Testis (tissue), 2 donors: Measurements from ENCODE around the gene DSTN.

Experiments
- POLR2A ChIP-seq: fragments of 450-650 bp; IDR thresholded peaks from one replicate; pipeline ENCODE4 v1.6.1; 2017; ENCODE audit warnings: antibody characterized with exemption, mild to moderate bottlenecking, moderate library complexity
- TF ChIP-seq, protein P1 (sequence below), 3 experiments: fragments of 450-650 bp in 2 of 3; fragments of 200-600 bp in 1 of 3; sonication (generic) in 1 of 3; IDR thresholded peaks; one replicate each; pipeline ENCODE4 v1.5.1; 2016 to 2019; ENCODE audit warnings: antibody characterized with exemption in 3 of 3, mild to moderate bottlenecking in 2 of 3, moderate library complexity in 1 of 3

DNA sequence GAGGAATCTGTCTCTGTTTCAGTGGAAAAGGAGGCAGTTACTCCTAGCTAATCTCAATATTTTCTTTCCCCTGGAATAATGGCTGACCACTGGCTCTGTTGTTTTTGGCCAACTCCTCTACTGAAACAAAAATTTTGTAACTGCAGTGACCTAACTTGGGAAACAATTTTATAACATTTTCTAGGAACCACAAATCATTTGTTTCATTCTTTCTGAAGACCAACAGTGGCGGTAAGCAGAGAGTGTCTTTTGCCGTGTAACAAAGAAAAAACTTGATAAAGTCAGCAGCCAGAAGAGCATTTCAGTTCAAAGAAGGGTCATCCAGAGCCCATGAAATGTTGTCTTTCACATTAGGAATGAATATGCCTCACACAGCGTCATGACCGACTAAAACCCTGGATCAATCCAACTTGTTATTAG is 26.9 kb upstream of the DSTN start:
- TF ChIP-seq, protein P1, sequence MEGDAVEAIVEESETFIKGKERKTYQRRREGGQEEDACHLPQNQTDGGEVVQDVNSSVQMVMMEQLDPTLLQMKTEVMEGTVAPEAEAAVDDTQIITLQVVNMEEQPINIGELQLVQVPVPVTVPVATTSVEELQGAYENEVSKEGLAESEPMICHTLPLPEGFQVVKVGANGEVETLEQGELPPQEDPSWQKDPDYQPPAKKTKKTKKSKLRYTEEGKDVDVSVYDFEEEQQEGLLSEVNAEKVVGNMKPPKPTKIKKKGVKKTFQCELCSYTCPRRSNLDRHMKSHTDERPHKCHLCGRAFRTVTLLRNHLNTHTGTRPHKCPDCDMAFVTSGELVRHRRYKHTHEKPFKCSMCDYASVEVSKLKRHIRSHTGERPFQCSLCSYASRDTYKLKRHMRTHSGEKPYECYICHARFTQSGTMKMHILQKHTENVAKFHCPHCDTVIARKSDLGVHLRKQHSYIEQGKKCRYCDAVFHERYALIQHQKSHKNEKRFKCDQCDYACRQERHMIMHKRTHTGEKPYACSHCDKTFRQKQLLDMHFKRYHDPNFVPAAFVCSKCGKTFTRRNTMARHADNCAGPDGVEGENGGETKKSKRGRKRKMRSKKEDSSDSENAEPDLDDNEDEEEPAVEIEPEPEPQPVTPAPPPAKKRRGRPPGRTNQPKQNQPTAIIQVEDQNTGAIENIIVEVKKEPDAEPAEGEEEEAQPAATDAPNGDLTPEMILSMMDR (IDR thresholded peaks at IDR 0.05) = no peak
- no peak for TF ChIP-seq POLR2A
